Urinary bladder (tissue), 4 donors: ENCODE data around the gene KIF18B. TPM values are rescaled to one million over a fixed set of nuclear protein-coding genes. Genes with fewer than 3 reads are reported as not detected.

Experiments used
- DNase-seq: peaks from one replicate; pipeline ENCODE4 v3.0.0-alpha.2; 2015; ENCODE audit errors: extremely low spot score
- H3K27ac ChIP-seq: one replicate; pipeline ENCODE4 v1.5.1; 2013; ENCODE audit warnings: low read depth, mild to moderate bottlenecking, moderate library complexity
- H3K36me3 ChIP-seq: one replicate; pipeline ENCODE4 v1.6.1; 2013; ENCODE audit warnings: mild to moderate bottlenecking, moderate library complexity; ENCODE audit not compliant: insufficient read depth
- H3K4me1 ChIP-seq: one replicate; pipeline ENCODE4 v1.6.1; 2013; ENCODE audit warnings: mild to moderate bottlenecking, moderate library complexity; ENCODE audit not compliant: insufficient read depth
- H3K4me3 ChIP-seq: one replicate; pipeline ENCODE4 v1.5.1; 2013; ENCODE audit warnings: low read depth, low read length
- WGBS: extraction: QIAGEN DNeasy Blood & Tissue Kit; methylation state at CpG from one replicate; pipeline ENCODE4 v1.1.7; 2013; 5-methylcytosine and 5-hydroxymethylcytosine counted together
- polyA plus RNA-seq: library from polyadenylated mRNA; stranded (reverse); fragments of 200-250 nt; gene quantifications from one replicate; pipeline ENCODE4 v1.2.3, GENCODE V29; 2013
- total RNA-seq: library from RNA; depleted of rRNA; stranded (reverse); fragments of >200 nt; gene quantifications from one replicate; pipeline ENCODE4 v1.2.3, GENCODE V29; 2014
- donor health status: healthy with polysubstance abuse.
- donor health status: healthy.

KIF18B gene
- total RNA-seq, result 2.5 TPM
- polyA plus RNA-seq, result 0.20 TPM

GRCh38 chr17:44947461-44948314, at the start of gene KIF18B:
TSS of gene KIF18B (minus strand) at chr17:44947773. CDS start at chr17:44936344, 11,429 bp downstream.
- 2% methylated on average over 62 of the region's 62 CpGs for WGBS
- H3K27ac ChIP-seq, result no peak within 1 kb of the TSS
- no peaks in the 10 kb centered on the region for H3K36me3 ChIP-seq
- peak within 1 kb of the TSS; percentile 51 for H3K4me3 ChIP-seq
- H3K4me1 ChIP-seq, result peaks cover 1% of the 10 kb centered on the region
- DNase-seq, result peak; percentile 78

- DNase-seq, result no peak
- no peak overlapping the region for H3K27ac ChIP-seq
- H3K4me1 ChIP-seq, result no peaks in the 10 kb centered on the region
- H3K36me3 ChIP-seq, result no peaks in the 10 kb centered on the region
- whole genome bisulfite sequencing, result 86% methylated on average over 10 of the region's 10 CpGs
- H3K4me3 ChIP-seq, result no peak overlapping the region
Observed at GRCh38 chr17:44996304-44996703, 48.7 kb upstream of the KIF18B start.

GRCh38 chr17:44995436-44996001, 47.9 kb upstream of the KIF18B start:
- 45% methylated on average over 11 of the region's 11 CpGs for WGBS
- Histone ChIP-seq H3K4me1 (no peaks in the 10 kb centered on the region), H3K4me3 (no peak overlapping the region), H3K27ac (no peak overlapping the region), H3K36me3 (no peaks in the 10 kb centered on the region)
- DNase-seq, result no peak

GRCh38 chr17:44992242-44992939, 44.8 kb upstream of the KIF18B start:
- 91% methylated on average over 5 of the region's 5 CpGs for WGBS

DNA sequence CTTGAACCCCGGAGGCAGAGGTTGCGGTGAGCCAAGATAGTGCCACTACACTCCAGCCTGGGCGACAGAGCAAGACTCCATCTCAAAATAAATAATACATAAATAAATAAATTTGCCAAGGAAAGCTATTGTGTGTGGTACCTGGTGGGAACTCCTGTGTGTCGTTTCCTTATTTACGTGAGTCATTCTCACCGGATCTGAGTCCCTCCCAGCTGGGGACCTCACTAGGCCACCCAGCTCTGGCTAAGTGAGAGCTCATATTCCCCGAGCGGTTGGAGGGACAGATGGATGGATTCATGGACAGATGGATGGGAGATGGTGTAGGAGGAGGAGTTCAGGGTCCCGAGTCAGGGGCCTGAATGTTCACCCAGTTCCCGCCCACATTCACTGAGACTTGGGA, 43.4 kb upstream of the KIF18B start:
- Histone ChIP-seq H3K27ac (no peak overlapping the region), H3K4me1 (no peaks in the 10 kb centered on the region), H3K36me3 (no peaks in the 10 kb centered on the region), H3K4me3 (no peak overlapping the region)
- DNase-seq, result no peak
- 81% methylated on average over 10 of the region's 10 CpGs for WGBS

More at GRCh38 chr17:44992242-44992939, 44.8 kb upstream of the KIF18B start:
- DNase-seq, result no peak
- H3K4me3 ChIP-seq, result no peak overlapping the region
- H3K27ac ChIP-seq, result no peak overlapping the region
- H3K4me1 ChIP-seq, result no peaks in the 10 kb centered on the region
- H3K36me3 ChIP-seq, result no peaks in the 10 kb centered on the region

DNA sequence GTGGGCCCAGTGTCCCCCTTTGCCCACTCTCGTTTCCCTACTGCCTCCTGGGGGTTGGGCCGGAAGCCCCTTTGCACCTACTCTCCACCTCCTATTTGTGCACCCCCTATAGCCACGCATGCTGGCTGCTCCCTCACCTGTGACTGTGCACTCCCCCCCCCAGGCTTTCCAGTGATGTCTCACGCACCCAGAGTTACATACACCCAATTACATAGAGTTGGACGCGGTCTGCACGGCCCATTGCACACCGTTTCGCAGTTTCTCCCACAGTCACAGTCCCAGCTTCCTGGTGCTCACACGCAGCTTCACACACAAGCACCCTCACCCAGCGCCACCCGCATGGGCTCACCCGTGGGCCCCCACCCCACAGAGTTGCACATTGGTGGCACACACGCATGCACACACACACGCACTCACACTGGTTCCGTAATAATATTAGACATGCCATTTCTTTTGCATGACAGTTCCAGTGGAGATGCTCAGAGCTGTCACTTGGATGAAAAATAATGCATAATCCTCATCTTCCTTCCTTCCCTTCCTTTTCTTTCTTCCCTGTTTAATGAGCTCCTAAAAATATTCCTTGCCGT, 42.1 kb upstream of the KIF18B start:
- Histone ChIP-seq H3K4me3 (no peak overlapping the region), H3K36me3 (no peaks in the 10 kb centered on the region), H3K4me1 (no peaks in the 10 kb centered on the region), H3K27ac (no peak overlapping the region)
- WGBS, result 93% methylated on average over 17 of the region's 17 CpGs
- no peak for DNase-seq

- H3K36me3 ChIP-seq, result no peaks in the 10 kb centered on the region
- DNase-seq, result no peak
- no peaks in the 10 kb centered on the region for H3K4me1 ChIP-seq
- H3K27ac ChIP-seq, result no peak overlapping the region
- WGBS, result 77% methylated on average over 34 of the region's 34 CpGs
- H3K4me3 ChIP-seq, result no peak overlapping the region
Observed at GRCh38 chr17:44988044-44988942, 40.7 kb upstream of the KIF18B start.

GRCh38 chr17:44983563-44983962, 36.0 kb upstream of the KIF18B start:
- DNase-seq, result no peak
- Histone ChIP-seq H3K4me1 (no peaks in the 10 kb centered on the region), H3K4me3 (no peak overlapping the region), H3K27ac (no peak overlapping the region), H3K36me3 (no peaks in the 10 kb centered on the region)
- WGBS, result 80% methylated on average over 4 of the region's 4 CpGs

DNA sequence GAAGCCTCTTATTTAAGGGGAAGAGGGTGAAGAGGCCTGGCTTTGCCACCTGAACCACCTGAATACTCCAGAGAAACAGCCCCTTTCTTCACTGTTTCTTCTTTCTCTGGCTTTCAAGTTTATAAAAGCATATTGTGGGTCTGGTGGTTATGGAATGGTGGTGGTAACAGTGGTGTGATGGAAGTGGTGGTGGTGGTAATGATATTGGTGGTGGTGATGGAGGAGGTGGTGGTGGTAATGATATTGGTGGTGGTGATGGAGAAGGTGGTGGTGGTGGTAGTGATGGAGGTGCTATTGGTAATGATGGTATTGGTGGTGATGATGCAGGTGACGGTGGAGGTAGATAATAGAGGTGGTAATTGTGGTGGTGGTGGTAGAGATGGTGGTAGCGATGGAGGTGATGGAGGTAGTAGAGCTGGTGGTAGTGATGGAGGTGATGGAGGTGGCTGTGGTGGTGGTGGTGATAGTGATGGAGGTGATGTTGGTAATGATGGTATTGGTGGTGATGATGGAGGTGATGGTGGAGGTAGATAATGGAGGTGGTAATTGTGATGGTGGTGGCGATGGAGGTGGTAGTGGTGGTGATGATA, 34.6 kb upstream of the KIF18B start:
- no peak overlapping the region for H3K4me3 ChIP-seq
- H3K27ac ChIP-seq, result no peak overlapping the region
- no peaks in the 10 kb centered on the region for H3K4me1 ChIP-seq
- H3K36me3 ChIP-seq, result no peaks in the 10 kb centered on the region
- DNase-seq, result no peak
- WGBS, result 97% methylated on average over 3 of the region's 3 CpGs

- WGBS, result 32% methylated on average over 12 of the region's 12 CpGs
- DNase-seq, result no peak
- H3K4me1 ChIP-seq, result no peaks in the 10 kb centered on the region
Observed at GRCh38 chr17:44981221-44981968, 33.8 kb upstream of the KIF18B start.

GRCh38 chr17:44979426-44979995, 31.9 kb upstream of the KIF18B start:
- no peak overlapping the region for H3K4me3 ChIP-seq
- no peaks in the 10 kb centered on the region for H3K4me1 ChIP-seq
- no peaks in the 10 kb centered on the region for H3K36me3 ChIP-seq
- WGBS, result 23% methylated on average over 9 of the region's 9 CpGs
- H3K27ac ChIP-seq, result peak overlapping the region; percentile 53
- DNase-seq, result no peak

More at GRCh38 chr17:44981221-44981968, 33.8 kb upstream of the KIF18B start:
- Histone ChIP-seq H3K4me3 (no peak overlapping the region), H3K36me3 (no peaks in the 10 kb centered on the region), H3K27ac (peak overlapping the region; percentile 38)

- Histone ChIP-seq H3K27ac (no peak overlapping the region), H3K36me3 (no peaks in the 10 kb centered on the region), H3K4me3 (no peak overlapping the region), H3K4me1 (no peaks in the 10 kb centered on the region)
- 88% methylated on average over 5 of the region's 5 CpGs for WGBS
- DNase-seq, result no peak
Observed at GRCh38 chr17:44978807-44979206, 31.2 kb upstream of the KIF18B start.
